GM21381 (cell line): Measurements from ENCODE around the gene KNDC1.

ENCODE experiments used
- ATAC-seq: cut with Tn5 transposase; IDR thresholded peaks from one replicate; pipeline ENCODE4 v1.9.1; 2021; ENCODE audit warnings: mild to moderate bottlenecking, moderate library complexity; ENCODE audit not compliant: unreplicated experiment

The KNDC1 gene

DNA sequence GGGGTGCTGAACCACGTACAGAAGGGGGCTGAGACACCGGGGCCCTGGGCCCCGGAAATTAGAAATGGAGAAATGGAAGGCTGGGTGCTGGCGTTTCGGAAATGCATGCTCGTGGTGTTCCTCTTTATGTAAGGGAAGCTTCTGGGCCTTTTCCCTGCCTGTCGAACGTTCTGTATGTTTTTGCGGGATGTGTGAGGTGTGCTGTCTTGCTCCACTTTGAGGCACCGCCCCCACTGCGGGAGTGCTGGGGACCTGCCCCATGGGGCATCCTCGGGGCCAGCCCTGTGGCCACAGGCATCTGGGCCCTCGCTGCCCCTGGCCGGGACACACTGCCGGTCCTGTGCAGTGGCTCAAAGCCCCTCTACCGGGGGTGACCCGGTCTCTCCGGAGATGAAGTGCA is 75.9 kb downstream of the KNDC1 start:
- no peak for ATAC-seq

DNA sequence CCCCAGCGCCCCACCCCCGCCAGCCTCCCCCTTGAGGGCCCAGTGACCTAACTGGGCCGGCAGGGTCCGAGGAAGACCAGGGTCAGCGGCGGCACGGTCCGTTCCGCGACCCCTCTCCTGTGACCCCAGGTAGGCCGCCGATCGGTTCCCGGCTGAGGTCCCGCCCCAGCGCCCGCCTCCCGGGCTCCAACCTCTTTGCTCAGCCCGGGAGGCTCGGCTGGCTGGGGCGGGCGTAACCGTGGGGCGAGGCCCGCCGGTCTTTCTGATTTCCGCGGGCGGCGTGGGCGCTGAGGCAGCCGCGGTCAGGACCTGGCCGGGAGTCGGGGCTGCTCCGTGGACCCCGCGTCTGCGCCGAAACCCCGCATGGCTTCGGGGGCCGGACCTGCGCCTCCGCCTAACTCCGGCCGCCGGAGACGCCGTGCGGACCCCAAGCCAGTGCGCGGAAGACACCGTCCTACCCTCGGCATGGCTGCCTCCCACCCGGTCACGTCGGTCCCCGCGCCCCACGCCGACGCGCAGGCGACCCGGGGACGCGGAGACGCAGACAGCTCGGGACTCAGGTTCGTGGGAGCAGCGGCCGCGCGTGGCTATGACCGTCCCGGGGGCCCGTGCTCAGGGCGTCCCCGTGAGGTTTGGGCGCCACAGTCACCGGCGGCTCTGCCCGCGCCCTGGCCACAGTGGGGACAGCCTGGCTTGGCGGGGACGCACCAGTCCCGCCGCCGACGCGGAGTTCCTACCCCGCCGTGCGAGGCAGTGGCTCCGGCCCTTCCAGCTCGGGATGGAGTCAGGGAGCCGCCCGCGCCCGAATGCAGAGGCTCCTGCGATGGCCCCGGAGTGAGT is 76.6 kb downstream of the KNDC1 start:
- ATAC-seq = no peak

DNA sequence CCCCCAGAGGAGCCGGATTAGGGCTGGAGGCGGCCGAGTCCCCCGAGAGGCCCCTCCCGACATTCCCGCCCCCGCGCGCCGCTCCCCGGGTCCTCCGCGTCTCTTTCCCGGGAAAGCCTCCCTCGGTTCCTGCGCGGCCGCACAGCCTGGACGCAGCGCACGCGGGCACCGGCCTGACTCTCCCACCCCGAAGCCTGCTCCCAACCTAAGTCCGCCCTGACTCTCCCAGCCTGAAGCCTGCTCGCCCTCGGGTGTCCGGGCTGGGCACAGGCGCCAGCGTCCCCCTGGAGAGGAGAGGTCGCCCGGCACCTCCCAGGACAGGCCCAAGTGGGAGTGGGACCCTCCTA is 77.2 kb downstream of the KNDC1 start:
- no peak for ATAC-seq

DNA sequence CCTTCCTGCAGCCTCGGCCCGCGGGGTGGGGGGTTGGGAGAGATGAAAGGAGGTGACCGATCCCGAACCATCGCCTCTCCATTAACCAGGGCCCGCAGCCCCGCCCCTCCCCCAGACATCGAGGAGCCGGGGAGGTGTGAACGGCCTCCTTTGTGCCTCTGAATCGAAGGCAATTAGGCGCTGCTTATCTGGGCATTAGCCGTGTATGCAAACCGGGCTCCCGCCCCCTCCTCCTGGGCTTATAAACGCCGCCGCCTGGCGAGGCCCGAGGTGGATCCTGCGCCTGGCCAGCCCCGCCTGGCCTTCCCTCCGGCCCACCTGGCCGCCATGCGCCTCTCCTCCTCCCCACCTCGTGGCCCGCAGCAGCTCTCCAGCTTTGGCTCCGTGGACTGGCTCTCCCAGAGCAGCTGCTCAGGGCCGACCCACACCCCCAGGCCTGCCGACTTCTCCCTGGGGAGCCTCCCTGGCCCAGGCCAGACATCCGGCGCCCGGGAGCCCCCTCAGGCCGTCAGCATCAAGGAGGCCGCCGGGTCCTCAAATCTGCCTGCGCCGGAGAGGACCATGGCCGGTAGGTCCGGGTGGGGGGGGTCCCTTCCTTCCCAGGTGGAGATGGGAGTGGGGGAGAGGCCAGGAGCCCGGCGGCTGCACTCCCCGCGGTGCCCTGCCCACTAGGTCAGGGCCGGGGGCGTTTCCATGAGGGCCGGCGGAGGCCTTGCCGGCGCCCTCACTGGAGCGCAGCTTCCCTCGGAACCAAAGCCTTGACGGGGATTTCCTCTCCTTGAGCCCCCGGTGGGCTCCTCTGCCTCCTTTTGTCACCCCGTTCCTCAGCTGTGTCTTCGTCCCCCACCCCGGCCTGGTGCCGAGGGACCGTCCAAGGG is 77.8 kb downstream of the KNDC1 start, which contains the start of gene VENTX:
Gene VENTX (plus strand): TSS at position 268 of the 878 bp plus-strand sequence. CDS start 60 bp downstream, at position 328.
- ATAC-seq = no peak

DNA sequence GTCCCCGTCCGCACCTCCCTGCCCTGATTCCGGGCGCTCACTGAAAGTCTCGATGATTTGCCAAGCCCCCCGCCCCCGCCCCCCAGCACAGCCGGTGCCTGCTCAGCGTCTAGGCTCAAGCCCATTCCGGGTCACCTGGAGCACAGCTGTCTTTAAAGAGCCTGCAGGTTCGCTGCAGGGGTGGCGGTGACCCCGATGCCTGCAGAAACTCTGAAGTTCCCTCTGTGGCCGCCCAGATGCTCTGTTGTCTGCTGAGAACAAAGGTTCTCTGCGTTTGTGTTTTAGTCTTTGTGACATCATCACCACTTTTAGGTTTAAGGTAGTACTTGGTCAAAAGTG is 78.4 kb downstream of the KNDC1 start:
- no peak for ATAC-seq

DNA sequence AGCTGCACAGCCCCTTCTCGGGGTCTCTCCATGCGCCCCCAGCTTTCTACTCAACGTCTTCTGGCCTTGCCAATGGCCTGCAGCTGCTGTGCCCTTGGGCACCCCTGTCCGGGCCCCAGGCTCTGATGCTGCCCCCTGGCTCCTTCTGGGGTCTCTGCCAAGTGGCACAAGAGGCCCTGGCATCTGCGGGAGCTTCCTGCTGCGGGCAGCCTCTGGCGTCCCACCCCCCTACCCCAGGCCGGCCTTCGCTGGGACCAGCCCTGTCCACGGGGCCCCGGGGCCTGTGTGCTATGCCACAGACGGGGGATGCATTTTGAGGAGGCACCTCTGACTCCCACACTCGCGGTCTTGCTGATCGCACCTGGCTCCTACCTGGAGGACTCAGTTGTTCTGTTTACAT is 80.0 kb downstream of the KNDC1 start:
- ATAC-seq = no peak

DNA sequence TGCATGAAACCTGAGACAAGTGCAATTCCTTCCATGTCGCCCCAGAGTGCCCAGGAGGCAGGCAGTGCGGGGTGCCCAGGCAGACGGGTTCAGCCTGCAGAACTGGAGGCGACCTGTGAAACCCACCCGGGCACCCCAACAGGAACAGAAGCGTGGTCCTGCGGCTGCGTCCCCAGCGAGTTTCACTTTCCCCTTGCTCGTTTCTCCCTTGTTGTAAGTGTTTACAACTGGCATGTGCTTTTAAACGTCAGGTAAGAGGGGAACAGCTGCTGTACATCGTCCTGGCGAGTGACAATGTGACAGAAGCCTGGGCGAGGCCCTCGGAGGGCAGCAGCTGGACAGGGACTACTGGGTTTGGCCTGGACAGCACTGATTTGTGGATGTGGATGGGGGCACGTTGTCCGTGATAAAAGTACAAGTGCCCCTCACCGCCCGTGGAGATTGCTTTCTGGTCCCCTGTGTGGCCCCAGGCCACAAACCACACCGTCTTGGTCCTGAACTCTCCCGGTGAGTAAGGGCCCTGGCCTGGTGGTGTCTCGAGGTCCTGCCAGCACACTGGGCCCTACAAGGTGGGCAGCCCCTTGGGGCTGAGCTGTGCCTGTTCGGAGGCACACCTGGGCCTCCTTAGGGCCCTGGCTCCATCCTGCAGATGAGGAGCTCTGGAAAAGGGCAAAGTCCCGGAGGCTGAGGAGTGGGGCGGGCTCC is 81.6 kb downstream of the KNDC1 start:
- ATAC-seq = no peak

DNA sequence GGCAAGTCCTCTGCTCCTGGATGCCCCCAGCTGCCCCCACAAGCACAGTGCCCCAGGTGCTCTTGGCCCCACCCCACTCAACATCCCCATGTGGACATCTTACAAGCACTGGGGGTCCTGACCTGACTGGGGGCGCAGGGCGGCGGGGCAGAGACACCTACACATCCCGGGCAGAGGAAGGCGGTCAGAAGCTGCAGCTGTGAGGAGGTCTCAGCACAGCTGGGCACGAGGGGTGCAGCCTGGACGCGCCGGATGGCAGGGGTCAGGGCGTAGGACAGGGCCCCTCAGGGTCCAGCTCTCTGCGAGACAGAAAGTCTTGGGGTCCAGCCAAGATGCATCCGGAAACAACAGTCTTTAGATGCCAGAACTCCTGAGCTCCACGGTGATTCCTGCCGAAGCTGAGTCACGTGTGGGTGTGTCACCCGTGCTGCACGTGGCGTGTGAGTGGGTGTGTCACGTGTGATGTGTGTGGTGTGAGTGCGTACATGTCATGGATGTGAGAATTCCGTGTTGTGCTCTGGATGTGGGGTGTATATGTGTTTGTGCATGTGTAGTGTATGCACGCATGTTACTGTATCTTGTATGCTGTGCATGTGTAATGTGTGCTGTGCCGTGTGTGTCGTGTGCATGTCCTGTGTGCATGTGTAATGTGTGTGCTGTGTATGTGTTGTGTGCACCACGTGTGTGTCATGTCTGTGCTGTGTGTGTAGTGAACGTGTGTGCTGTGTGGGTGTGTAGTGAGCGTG is 82.8 kb downstream of the KNDC1 start:
- ATAC-seq = no peak

DNA sequence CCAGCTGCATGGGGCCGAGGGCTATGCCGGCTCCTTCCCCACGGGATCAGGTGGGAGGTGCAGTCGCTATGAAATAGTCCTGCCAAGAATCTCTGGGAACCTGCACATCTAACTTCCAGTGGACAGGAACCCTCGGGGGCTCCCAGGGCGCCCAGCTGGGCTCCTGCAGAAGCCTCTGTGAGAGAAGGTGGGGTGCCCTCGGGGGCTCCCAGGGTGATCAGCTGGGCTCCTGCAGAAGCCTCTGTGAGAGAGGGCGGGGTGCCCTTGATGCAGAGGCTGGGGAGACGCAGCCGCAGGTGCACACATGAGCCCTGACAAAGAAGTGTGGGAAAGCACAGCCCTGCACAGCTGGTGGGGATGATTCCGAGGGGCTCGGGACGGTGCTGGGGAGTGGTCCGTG is 83.6 kb downstream of the KNDC1 start:
- ATAC-seq = no peak

DNA sequence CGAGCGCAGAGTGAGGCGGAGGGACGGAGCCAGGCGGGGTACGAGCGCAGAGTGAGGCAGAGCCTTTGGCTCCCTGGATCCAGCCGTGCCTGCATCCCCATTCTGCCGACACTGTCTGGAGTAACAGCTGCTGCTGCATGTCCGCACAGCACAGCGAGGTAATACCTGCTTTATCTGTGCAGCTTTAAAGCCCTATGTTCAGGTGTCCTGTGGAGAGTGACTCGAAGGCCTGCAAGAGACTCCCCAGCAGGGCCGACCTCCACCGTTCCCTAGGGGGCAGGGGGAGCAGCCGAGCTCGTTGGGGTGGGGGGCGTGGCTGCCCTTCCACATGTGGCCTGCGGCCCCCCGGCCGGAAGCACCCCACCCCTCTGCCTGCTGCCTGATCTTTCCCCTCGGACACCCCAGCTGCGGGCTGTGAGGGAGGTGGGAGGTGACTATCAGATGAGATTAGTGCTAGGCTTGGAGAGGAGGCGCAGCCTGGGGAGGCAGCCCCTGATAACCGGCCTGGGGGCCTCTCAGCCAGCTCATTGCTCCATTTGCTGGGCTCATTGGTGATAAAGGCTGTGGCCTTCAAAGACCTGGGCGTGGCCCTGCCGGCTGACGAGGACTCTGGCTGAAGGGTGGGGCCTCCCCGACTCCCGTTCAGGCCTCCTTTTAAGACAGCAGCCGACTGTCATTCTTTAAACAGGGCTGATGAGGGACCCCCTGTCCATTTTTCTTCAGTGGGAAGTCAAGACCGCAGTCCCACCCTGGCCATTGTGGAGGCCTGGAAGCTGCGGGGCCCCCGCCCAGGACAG is 85.6 kb downstream of the KNDC1 start:
- no peak for ATAC-seq

DNA sequence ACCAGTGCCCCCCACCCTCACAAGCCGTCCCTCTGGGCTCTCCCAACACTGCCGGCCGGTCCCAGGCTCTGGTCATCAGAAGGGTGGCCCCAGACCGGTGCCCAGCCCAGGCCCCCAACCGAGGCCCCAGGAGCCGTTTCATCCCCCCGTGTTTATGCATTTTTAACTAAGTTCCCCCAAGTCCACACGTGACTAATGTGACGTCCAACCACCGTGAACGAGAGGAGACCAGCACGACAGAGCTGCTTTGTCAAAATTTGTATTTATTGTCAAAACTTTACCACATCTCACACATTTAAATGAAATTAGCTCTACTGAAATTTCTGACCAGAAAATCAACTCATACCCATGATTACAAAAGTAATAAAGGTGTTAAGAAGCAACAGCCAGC is 86.2 kb downstream of the KNDC1 start:
- no peak for ATAC-seq

DNA sequence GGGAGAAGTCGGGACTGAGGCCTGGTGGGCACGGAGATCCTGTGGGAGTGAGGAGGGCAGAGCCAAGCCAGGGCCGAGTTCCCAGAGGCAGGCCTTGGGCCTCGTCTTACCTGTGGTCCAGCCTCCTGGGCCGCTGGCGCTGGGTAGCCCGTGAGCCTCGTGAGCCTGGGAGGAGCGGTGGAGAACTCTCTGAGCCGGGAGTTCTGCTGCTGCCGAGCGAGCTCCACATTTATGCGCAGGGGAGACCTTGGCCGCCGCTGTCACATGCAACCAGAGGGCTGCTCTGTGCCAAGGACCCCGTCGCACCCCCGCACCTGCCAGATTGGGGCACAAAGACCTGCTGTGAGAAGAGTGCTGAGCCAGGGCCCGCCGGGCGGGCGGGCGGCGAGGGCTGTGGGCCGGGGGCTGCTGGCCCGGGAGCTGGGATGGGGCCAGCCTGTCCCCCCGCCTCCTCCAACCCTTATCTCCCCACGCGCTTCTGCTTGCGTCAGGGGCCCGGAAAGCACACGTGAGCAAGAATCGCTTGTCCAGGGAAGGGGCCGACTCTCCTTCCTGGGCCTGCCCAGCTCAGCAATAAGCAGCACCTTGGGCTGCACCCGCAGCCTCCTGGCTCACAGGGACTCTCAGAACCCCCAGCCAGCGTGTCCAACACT is 87.8 kb downstream of the KNDC1 start:
- no peak for ATAC-seq

DNA sequence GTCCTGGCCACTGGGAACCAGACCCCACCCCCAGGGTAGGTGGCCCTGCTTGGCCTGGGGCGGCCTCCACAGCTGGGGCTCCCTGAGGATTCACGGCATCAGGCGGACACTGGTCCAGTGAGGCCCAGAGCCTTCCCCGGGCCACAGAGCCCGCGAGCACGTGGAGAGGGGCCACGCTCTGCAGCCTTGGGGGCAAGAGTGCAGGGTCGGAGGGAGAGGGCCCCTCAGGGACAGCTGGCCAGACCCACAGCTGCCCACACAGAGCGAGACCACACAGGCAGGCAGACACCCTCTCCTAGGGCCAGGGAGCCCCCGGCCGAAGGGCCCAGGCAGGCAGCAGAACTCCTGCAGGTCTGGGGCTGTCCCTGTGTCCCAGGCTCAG is 88.3 kb downstream of the KNDC1 start:
- ATAC-seq = no peak

DNA sequence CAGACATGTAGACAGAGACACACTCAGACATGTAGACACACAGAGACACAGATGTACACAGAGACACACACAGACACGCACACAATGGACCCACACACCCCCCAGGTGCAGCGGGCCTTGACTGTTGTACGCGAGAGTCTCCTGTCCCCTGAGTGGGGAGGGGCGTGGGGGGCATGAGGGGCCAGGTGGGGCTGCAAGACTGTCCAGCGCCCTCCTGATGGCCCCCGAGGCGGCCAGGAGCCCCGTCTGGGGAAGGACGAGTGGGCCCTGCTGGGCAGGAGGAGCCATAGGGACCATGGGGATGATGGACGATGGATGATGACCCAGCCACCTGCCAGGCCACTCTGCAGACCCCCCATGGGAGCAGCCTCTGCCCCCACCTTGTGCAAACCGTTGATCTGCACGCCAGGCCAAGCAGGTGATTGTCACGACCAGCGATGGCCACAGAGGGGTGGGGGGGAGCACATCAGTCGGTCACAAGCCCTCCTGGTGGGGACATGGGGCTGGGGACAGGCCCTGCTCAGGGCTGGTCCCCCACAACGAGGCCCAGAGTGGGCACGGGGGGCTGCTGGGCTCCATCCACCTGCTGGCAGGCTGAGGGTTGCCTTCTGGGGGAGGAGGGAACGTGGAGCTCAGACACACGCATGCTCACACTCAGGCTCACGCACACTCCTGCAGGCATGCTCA is 89.2 kb downstream of the KNDC1 start:
- no peak for ATAC-seq

DNA sequence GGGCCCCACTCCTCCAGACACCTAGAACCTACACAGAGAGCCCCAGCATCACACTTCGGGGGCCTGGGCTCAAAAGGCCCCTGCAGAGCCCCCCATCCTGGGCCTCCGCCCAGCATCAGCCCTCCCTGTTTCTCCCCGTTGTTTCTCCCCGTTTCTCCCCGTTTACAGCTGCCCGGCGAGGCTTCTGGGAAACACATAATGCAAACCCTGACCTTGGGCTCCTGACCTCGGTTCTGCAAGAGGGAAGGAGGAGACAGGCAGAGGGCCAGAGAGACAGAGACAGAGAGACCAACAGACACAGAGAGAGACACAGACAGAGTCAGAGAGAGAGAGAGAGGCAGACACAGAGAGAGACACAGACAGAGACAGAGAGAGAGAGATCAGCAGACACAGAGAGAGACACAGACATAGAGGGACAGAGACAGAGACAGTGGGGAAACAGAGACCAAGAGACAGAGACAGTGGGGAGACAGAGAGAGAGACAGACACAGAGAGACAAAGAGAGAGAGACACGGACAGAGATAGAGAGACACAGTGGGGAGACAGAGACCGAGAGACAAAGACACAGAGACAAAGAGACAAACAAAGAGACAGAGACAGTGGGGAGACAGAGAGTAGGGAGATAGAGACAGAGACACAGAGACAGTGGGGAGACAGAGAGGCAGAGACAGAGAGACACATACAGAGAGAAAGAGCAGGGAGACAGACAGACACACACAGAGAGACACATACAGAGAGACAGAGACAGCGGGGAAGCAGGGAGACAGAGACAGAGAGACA is 90.1 kb downstream of the KNDC1 start:
- ATAC-seq = no peak

DNA sequence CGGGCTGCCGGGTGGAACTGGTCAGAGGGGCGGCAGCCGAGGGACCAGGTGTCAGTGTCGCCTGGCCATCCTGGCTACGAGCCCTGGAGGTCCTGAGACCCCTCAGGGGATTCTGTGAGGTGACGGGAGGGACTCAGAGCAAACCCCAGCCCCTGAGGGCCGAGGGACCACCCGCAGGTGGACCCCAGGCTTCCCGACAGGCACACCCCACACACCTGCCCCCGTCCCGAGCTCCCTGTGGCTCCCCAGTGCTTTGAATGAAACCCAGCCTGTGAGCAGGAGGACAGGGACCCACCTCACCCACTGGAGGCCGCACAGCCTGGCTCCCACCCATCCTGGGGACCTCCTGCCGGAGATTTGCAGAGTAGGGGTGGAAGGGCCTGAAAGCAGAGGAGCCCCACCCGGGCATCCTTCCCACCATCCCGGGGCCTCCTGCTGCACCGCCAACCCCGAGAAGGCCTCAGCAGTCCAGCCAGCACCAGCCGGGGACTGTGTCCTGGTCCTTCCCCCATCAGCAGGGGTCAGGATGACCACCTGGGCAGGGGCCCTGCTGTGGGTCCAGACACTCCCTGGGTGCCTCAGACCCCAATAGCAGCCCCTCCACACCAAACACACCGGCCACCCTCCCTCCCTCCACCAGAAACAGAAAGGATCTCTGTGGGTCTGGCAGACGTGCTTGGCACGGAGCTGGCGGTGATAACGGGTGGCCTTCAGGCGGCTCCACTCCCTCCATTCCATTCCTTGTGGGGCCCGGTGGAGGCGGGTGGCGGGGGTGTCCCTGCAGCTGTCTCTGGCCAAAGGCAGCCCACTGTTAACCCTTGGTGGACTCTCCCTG is 91.6 kb downstream of the KNDC1 start:
- no peak for ATAC-seq

DNA sequence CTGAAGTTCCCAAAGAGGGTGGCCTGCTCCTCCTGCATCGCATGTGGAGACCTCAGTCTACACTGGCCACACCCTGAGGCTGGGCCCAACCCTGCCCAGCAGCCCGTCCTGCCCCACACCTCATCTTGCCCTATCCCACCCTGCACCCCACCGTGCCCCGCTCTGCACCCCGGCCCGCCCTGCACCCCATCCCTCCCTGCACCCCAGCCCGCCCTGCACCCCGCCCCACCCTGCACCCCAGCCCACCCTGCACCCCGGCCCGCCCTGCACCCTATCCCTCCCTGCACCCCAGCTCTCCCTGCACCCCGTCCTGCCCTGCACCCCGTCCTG is 92.2 kb downstream of the KNDC1 start:
- no peak for ATAC-seq
